ENCODE data around the gene ABLIM3. TPM values are rescaled to one million over a fixed set of nuclear protein-coding genes. Genes with fewer than 3 reads are reported as not detected.

The ABLIM3 gene
- total RNA-seq, 1 donor from 2014 or later: not detected

DNA sequence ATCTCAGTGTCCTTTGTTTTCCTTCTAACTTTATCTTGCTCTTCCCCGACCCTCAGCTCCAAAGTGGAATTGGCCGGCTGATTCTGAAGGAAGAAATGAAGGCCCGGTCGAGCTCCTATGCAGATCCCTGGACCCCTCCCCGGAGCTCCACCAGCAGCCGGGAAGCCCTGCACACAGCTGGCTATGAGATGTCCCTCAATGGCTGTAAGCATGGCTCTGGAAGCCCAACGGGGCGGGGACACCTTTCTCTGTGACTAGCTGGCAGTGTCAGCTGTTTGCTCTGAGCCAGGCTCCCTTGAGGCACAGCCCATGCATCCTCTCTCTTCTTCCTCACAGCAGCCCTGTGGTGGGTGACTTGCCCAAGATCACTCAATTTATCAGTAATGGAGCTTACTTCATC lies 106.4 kb downstream of the ABLIM3 start:
- DNase-seq: no peak

DNA sequence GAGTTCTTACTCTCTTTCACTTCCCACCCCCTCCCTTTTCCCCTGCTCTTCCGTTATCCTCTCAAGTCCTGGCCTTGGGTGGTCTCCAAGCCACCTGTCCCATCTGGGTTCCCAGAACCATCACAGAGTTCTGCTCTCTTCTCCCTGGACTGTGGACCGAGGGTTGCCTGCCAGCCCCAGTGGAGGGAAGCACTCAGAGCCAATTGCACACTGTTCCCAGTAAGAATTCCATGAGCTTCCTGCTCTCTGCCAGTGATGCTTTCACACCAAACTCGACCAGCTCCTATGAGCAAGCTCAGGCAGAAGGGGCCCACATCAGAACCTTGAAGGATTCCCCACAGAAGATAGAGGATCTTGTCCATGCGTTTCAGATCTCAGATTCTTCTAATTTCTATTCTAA lies 110.3 kb downstream of the ABLIM3 start:
- peaks cover 5% of the 10 kb centered on the region for H3K9me3 Mint-ChIP-seq
- CTCF ChIA-PET: no interaction called here

More for the DNA sequence above, 106.4 kb downstream of the ABLIM3 start:
- intact Hi-C loops (cut with micrococcal nuclease): no loop called here
- no peaks in the 10 kb centered on the region for H3K36me3 Mint-ChIP-seq (ENCODE audit: low read depth)
- POLR2A ChIA-PET: no interaction called here
- ATAC-seq (ENCODE audit: low read depth): no peak
- no peaks in the 10 kb centered on the region for H3K4me1 Mint-ChIP-seq
- no peak overlapping the region for H3K4me3 Mint-ChIP-seq
- H3K27me3 Mint-ChIP-seq: peaks cover 16% of the 10 kb centered on the region
- H3K27ac Mint-ChIP-seq: no peak overlapping the region
- CTCF ChIA-PET: no interaction called here
- peaks cover 5% of the 10 kb centered on the region for H3K9me3 Mint-ChIP-seq
- TF ChIP-seq, protein P1, sequence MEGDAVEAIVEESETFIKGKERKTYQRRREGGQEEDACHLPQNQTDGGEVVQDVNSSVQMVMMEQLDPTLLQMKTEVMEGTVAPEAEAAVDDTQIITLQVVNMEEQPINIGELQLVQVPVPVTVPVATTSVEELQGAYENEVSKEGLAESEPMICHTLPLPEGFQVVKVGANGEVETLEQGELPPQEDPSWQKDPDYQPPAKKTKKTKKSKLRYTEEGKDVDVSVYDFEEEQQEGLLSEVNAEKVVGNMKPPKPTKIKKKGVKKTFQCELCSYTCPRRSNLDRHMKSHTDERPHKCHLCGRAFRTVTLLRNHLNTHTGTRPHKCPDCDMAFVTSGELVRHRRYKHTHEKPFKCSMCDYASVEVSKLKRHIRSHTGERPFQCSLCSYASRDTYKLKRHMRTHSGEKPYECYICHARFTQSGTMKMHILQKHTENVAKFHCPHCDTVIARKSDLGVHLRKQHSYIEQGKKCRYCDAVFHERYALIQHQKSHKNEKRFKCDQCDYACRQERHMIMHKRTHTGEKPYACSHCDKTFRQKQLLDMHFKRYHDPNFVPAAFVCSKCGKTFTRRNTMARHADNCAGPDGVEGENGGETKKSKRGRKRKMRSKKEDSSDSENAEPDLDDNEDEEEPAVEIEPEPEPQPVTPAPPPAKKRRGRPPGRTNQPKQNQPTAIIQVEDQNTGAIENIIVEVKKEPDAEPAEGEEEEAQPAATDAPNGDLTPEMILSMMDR (IDR thresholded peaks at IDR 0.05): no peak

DNA sequence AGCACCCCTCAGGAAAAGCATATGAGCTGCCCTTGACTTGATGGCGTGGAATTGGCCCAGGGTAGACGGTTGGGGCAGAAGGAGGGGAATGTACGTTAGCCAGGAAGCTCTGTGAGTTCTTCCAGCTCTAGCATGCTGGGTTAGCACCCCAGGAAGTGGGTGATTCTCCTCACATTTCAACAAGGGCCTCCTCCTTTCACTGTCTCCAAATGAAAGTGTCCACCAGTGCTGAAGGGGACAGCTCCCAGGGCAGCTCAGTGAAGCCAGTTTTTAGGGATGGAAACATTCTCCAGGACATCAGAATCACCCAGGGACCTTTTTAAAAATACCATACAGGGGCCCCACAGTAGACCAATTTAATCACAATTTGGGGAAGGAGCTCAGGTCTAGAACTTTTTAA lies 113.2 kb downstream of the ABLIM3 start:
- ATAC-seq (ENCODE audit: low read depth) (no peak), DNase-seq (no peak)
- TF ChIP-seq, protein P1 (IDR thresholded peaks at IDR 0.05): no peak
- no peak overlapping the region for H3K4me3 Mint-ChIP-seq
- H3K27ac Mint-ChIP-seq: no peak overlapping the region
- intact Hi-C loops (cut with micrococcal nuclease): no loop called here
- H3K9me3 Mint-ChIP-seq: no peaks in the 10 kb centered on the region
- no peaks in the 10 kb centered on the region for H3K36me3 Mint-ChIP-seq (ENCODE audit: low read depth)
- H3K27me3 Mint-ChIP-seq: peaks cover 17% of the 10 kb centered on the region
- H3K4me1 Mint-ChIP-seq: no peaks in the 10 kb centered on the region
- CTCF ChIA-PET: interaction anchor here (0.6 kb wide), 1 partner anchor 521 kb away, joined by 3 read pairs; no protein-coding TSS in a partner anchor
- POLR2A ChIA-PET: no interaction called here

More for the DNA sequence above, 110.3 kb downstream of the ABLIM3 start:
- POLR2A ChIA-PET: no interaction called here
- H3K4me3 Mint-ChIP-seq: no peak overlapping the region
- TF ChIP-seq, protein P1 (IDR thresholded peaks at IDR 0.05): no peak
- peaks cover 18% of the 10 kb centered on the region for H3K27me3 Mint-ChIP-seq
- no peaks in the 10 kb centered on the region for H3K36me3 Mint-ChIP-seq (ENCODE audit: low read depth)
- ATAC-seq (ENCODE audit: low read depth) (no peak), DNase-seq (no peak)
- no peaks in the 10 kb centered on the region for H3K4me1 Mint-ChIP-seq
- H3K27ac Mint-ChIP-seq: no peak overlapping the region
- intact Hi-C loops (cut with micrococcal nuclease): no loop called here

DNA sequence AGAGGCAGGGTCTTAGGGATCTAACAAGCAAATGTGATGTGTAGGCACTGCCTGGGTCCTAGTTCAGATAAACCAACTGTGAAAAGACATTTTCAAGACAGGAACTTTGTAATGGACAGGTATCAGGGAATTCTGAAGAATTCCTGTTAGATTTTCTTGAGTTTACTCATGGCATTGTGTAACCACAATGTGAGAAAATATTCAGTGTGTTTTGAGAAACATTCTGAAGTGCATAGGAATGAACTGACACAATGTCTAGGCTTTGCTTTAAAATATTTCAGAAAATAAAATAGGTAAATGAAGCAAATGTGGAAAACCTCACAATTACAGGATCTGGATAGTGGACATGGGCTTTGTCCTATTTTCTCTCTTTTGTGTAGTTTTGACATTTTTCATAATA lies 115.2 kb downstream of the ABLIM3 start:
- no peaks in the 10 kb centered on the region for H3K9me3 Mint-ChIP-seq
- H3K4me3 Mint-ChIP-seq: no peak overlapping the region
- TF ChIP-seq, protein P1 (IDR thresholded peaks at IDR 0.05): no peak
- ChIA-PET POLR2A (no interaction called here), CTCF (no interaction called here)
- intact Hi-C loops (cut with micrococcal nuclease): no loop called here
- H3K4me1 Mint-ChIP-seq: no peaks in the 10 kb centered on the region
- DNase-seq (no peak), ATAC-seq (ENCODE audit: low read depth) (no peak)
- H3K36me3 Mint-ChIP-seq (ENCODE audit: low read depth): no peaks in the 10 kb centered on the region
- H3K27me3 Mint-ChIP-seq: peaks cover 23% of the 10 kb centered on the region
- no peak overlapping the region for H3K27ac Mint-ChIP-seq

DNA sequence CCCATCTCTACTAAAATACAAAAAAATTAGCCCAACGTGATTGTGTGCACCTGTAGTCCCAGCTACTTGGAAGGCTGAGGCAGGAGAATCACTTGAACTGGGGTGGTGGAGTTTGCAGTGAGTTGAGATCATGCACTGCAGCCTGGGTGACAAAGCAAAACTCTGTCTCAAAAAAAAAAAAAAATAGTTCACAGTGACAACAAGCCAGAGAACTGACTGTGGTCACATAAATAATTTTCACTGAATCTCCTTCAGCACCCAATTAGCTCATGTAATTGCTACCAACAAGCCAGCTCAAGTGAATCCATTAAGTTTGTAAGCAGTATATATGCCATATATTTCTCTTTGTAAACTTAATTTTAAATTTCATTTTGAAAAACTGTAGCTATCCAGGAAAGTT lies 115.8 kb downstream of the ABLIM3 start:
- intact Hi-C loops (cut with micrococcal nuclease): no loop called here
- ChIA-PET CTCF (no interaction called here), POLR2A (no interaction called here)
- TF ChIP-seq, protein P1 (IDR thresholded peaks at IDR 0.05): no peak
- Mint-ChIP-seq H3K27me3 (peaks cover 23% of the 10 kb centered on the region), H3K27ac (no peak overlapping the region), H3K4me3 (no peak overlapping the region), H3K36me3 (ENCODE audit: low read depth) (no peaks in the 10 kb centered on the region), H3K4me1 (no peaks in the 10 kb centered on the region), H3K9me3 (no peaks in the 10 kb centered on the region)
- DNase-seq (no peak), ATAC-seq (ENCODE audit: low read depth) (no peak)

All from activated B cell treated with CpG ODN at 0.5 μM for 24 hours (primary cell).